IPS DF 19.7 (cell line): ENCODE results near the gene HTR2B.
"Not testable (repeated sequence)": the region's sequence is repeated elsewhere in the genome, so short reads cannot be mapped to it uniquely, and the experiment has no call there.

ENCODE experiments used
- DNase-seq: peaks from one replicate; pipeline ENCODE4 v3.0.0-alpha.2; 2013; ENCODE audit warnings: low read depth, low spot score

The HTR2B gene

DNA sequence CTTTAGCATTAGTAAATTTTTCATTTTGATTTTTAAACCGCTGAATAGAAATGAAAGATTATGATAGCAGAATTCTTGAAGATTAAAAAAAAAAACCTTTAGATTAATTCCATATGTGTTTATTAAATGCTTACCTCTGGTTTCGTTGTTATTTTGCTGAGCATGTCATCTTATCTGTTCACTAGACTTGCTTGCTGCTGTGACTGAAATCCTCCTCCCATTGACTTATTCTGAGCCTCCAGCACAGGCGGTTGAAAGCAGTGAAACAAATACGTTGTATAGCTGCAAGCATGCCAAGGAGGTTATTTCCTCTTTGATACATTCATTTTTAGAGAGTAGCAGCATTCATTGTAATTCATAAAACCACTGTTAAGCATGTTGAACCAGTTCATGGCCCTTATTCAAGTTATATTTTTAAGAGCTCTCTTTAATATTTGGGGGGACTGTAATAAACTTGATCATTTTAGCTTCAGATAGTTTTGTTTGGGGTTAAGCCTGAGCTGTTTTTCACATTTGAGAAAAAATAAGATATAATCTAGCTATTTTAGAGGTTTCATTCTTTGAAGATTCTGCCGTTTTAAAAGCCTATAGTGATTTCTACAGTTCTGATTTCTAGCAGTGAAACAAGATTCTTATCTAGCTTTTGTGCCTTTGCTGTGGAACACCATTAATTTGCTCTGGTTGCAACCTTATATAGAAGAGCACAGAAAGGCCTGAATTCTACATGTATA lies at the start of gene HTR2B:
Gene HTR2B (minus strand): TSS at position 205 of the 731 bp plus-strand sequence. CDS start 1,278 bp downstream, outside the sequence.
- no peak for DNase-seq

DNA sequence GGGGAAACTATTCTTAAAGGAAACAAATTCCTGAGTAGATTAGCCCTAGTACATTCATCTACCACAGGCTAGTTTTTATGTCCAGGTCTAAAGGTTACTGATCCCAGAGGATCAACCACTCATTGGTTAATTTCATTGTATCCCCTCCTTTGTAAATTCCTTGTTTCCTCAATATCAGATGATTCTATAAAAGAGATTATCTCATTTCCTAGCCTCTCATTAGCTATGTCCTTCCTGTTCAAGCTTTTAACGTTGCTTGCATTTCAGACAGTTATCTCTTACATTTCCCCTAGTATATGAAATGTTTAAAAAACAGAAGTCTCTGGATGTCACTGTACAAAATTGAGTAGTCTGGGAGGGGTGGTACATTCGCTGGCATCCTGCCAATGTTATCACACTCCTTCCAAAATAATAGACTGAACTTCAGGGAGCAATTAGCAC lies 49.4 kb upstream of the HTR2B start:
- no peak for DNase-seq

DNA sequence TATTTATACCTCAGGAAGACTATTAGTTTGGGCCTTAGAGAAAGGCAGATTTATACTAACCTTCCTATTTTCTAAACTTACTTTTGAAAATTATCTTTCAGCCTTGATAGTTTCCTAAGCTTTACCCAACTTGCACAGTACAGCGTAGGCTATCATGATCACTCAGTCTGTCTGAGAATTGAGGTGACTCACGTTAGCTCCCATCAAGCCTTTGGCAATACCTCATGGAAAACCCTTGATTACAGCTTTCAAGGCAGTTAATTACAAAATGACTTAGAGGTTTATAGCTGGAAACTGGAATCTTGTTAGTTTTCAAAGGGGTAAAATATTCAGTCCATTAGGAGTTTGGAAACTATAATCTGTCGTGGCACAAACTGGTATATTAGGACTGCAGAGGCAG lies 47.2 kb upstream of the HTR2B start:
- DNase-seq = no peak

DNA sequence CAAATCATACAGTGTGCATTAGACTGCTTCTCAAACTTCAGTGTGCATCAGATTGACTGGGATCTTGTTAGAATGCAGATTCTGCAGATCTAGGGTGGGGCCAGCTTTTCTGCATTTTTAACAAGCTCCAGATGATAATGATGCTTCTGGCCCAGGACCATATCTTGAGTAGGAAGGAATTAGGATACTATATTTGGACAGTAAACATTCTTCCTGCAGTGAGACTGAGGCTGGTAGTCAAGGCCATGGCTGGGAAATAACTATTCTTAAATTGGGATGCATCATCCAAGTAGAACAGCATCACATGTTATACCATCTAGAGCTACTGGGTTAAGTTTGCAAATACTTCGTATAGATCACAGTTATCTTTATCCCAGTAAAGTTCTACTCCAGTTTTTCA lies 45.2 kb upstream of the HTR2B start:
- no peak for DNase-seq

DNA sequence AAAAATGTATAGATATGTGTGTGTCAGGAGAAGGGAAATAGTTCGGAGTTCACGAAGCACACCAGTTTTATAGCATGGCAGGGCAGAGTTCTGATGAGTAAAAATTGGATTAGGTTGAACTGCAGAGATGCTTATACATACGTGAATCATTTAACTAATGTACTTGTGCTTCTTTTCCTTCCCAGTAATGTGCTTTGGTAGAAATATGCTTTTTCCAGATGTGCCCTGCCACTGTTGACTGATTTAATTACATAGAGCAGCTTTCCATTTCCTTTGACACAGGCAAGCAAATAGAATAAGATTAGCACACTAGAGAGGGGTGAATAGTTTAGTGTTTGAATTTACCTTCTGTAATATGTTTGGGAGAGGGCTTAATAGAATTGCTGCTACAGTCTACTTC lies 44.6 kb upstream of the HTR2B start:
- no peak for DNase-seq

DNA sequence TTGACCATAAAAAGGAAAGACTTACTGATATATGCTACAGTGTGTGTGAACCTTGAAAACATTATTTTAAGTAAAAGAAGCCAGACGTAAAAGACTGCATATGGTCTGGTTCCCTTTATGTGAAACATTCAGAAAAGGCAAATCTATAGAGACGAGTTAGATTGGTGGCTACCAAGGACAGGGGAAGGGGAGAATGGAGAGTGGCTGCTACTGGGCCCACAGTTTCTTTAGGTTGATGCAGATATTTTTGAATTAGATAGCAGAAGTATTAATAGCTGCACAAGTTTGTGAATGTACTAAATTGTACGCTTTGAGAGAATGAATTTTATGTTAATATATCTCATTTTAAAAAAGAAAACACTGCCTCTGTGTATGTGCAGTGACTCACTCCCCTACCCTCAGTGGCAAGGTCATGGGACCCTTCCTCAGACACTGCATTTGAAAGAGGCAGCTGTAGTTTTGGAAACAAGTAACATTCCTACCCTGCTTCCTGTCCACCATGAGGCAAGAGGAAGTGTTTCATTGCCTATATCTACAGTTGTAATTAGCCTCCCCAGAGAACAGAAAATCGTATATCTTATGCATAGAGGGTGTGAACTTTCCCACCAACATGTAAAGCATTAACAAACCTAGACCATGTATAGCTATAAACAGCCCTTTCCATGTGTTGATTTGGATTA lies 43.8 kb upstream of the HTR2B start:
- DNase-seq = no peak

DNA sequence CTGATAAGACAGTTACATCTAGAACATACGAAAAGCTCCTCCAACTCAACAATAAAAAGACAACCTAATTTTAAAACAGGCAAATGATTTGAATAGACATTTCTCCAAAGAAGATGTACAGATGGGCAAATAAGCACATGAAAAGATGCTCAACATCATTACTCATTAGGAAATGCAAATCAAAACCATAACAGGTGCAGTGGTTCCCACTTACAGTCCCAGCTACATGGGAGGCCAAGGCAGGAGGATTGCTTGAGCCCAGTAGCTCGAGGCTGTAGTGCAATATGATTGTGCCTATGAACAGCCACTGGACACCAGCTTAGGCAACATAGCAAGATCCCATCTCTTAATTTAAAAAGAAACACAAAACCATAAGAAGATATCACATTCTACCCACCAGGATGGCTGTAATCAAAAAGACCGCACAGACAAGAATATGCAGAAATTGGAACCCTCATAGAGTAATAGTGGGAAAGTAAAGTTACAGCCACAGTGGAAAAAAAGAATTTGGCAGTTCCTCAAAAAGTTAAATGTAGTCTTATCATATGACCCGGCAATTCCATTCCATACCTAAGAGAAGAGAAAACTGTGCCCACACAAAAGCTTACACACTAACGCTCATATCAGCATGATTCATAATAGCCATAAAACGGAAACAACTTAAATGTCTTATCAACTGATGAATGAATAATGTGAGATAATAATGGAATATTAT lies 43.1 kb upstream of the HTR2B start:
- DNase-seq = no peak

DNA sequence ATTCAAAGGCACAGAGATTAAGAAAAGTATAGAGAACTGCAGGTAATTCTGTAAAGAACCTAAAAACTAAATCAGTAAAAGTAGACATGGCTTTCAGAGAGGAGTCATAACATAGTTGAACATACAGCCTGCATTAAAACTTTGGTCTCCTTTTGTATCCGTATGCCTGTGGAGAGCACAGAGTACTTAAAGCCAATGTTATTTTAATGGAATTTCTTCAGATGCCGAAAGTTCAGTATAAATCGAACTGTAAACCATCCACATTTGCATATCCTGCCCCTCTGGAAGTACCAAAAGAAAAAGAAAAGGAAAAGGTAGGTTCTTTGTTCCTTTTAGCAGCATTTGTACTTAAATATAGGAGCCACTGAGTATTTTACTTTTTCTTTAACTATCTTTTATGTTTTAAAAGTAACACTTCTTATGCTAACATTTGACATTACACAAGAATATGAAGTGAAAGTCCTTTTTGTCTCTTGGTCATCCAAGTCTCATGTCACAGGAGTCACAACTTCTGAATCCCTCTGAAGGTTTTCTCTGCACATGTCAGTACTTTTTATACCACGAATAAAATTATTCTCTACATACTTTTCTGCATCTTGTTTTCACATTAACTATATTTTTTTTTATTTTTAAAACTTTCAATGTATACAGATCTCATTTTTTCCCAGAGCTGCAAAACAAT lies 38.7 kb upstream of the HTR2B start:
- no peak for DNase-seq

DNA sequence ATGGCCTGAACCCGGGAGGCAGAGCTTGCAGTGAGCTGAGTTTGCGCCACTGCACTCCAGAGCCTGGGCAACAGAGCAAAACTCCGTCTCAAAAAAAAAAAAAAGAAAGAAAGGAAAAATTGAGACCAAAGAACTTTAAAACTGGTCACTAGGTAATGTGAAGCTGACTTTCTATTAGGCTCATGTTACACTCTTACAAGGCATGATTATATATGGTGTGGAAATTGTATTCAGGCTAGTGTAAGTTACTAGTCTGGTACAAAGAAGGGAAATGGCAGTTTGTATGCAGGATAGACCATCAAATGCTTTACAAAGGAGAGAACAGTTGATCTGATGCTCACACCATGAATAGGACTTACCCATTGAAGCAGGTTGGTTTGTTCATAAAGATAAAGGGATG lies 38.2 kb upstream of the HTR2B start:
- DNase-seq = no peak

DNA sequence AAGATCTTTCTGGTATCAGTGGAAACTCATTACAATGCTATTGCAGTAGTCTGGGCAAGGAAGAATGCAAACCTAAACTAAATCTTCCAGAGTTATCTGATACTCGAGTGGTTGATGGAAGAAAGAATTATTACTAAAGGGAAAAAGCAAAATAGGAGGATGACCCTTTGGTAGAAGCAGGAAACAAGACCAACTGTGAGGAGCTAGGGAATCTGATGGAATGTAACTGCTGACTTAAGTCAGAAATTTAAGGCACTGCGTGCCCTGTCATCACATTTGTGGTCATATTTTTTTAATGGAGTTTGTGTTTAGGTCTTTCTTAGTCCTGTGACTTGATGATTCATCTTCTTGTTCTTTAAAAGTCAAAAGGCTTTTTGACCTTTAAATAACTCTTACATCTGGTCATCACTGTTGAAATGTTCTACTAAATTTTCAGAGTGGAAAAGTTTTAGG lies 37.1 kb upstream of the HTR2B start:
- DNase-seq = no peak

DNA sequence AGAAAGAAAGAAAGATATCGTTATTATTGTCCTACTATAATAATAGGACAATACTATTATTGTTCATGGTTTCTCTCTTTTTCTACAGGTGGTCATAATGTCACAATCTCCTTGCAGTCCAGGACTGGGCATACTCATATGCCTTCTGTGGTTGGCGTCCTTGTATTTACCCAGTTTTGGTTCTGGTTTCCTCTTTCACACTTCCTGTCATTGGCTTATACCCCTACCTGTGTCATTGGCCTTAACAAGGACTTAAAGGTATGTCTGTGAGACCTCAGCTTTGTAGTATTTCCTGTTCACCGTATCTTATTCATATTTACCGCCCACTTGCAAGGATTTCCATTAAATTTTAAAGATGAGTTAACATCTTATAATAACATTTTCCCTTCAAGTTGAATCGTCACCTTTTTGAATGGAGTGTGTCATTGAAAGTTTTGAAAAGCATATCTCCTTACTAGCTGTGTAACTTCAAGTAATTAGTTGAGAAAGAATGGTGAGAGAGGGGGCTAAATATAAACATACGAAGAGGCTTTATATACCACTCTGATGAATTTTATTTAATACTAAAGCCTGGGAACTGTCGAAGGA lies 36.5 kb upstream of the HTR2B start:
- no peak for DNase-seq

DNA sequence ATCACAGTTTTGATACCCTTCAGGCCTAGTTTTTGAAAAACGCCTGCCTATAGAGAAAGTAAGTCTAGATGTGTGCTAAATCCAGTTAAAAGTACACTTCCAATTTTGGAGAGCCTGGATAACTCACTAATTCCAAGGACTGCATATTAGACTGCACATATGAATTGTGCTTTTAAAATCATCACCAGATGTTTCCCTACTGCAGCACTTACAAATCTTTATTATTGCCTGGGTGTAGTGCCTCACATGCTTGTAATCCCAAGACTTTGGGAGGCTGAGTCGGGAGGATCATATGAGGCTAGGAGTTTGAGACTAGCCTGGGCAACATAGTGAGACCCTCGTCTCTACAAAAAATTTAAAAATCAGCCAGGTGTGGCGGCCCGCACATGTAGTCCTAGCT lies 35.9 kb upstream of the HTR2B start:
- no peak for DNase-seq

DNA sequence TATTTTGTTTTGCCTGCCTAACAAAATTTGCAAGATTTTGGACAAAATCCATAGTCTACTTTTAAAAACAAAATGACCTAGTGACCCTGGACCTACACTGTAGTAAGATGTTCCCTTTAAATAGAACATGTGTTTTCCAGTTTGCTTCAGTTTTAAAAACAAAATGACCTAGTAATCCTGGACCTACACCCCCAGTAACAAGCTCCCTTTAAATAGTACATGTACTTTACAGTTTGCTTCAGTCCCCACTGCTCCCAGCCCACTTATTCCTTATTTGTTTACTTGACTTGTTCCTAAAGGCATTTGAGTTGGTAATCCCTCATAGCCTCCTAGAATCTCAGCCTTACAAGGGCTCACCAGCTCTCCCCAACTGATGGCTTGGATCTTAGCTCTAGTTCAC lies 34.5 kb upstream of the HTR2B start:
- no peak for DNase-seq

DNA sequence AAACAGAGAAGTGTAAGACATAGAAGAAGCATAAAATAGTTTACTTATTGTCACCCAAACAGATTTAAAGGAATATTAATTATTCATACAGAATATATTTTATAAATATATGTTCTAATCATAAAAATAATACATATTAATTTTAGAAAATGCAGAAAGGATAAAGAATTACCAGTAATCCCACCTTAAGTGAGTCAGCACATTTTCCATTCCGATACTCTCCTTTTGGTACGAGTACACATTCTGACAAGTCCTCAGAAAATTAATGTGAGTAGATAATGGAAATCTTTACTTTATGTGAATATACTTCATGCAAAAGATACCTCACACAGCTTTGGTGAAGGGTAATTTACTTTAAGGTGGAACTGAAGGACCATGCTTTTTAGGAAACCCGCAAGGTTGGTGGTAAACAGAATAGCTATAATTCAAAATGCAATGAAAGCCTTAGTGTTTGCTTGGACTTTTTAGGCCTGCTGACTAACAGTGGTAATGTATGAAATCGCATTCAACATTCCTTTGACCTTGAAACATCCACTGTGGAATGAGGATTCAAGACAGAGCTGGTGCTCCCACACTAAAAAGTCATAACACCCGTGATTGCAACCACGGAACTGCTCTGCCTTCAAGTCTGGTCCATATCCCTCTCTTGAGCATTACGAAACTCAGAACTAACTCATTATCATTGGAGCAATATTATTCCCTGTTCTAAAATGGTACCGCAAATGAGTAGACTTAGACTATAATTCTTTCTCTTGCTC lies 28.1 kb upstream of the HTR2B start:
- no peak for DNase-seq

DNA sequence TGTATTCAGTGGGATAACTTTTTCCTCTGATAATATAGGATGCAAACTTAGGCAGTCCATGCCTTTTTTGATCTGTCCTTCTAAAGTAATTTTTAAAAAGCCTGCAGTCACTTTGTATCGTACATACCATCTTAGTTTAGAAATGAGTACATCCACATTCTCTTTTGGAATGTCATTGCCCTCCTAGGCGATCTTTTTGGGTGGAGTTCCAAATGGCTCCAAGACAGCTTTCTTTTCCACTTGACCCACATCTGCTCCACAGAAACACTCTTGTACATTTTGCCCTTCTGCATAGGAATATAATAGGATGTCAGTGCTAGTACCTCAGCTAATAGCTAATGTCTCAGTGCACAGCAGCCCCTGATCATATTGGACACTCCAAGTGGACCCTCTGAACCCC lies 21.8 kb upstream of the HTR2B start:
- no peak for DNase-seq

DNA sequence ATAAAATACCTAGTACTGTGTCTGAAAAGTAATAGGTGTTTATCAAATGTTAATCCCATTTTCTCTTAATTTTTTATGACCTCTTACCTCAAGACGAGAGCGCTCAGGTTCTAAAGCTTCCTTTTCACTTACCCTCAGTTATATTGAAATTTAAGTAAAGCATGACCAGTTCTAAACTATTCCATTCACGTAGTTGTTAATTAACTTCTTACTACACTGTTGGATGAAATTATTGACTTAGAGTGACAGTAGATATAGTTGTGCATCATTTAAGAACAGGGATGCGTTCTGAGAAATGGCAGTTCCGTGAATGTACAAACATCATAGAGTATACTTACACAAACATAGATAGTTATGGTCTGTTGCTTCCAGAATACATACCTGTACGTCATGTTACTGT lies 20.1 kb upstream of the HTR2B start:
- no peak for DNase-seq

DNA sequence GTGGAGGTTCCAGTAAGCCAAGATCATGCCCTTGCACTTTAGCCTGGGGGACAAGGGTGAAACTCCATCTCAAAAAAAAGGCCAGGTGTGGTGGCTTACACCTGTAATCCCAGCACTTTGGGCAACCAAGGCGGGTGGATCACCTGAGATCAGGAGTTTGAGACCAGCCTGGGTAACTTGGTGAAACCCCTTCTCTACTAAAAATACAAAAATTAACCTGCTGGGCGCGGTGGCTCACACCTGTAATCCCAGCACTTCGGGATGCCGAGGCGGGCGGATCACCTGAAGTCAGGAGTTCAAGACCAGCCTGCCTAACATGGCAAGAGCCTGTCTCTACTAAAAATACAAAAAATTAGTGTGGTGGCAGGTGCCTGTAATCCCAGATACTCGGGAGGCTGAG lies 16.0 kb upstream of the HTR2B start:
- DNase-seq = not testable (repeated sequence)

DNA sequence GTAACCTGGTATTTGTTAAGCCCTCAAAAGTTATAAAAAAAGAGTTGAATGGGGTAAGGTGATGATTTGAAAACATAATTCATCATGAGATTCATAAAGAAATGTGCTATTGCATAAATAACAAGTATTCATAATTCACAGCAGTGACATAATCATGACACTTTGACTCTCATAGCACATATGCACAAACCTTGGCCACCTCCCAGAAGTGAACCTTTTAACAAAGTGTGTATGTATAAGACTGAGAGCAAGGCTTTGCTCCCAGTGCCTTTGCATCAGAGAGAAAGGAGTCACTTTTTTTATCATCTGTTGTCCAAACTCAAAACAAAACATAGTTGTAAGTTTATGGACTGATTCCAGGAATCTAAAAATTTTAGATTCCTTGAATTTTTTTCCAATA lies 15.0 kb upstream of the HTR2B start:
- no peak for DNase-seq

DNA sequence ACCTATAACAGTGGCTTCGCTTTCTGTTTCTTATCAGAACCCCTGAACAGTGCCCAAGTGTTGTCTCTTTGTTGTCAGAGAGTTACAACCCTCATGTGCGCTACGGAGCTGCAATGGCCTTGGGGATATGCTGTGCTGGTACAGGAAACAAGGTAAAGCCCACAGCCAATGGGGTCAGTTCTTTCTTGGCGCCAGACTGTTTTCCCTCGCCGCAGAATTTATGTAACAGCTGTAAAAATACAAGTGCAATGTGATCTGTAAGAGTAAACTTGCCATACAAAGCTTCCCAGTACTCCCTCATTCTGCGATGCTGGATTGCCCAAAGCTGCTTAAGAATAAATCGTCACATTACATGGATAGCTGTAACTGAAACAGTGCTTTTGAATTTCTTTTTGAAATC lies 13.9 kb upstream of the HTR2B start:
- no peak for DNase-seq

DNA sequence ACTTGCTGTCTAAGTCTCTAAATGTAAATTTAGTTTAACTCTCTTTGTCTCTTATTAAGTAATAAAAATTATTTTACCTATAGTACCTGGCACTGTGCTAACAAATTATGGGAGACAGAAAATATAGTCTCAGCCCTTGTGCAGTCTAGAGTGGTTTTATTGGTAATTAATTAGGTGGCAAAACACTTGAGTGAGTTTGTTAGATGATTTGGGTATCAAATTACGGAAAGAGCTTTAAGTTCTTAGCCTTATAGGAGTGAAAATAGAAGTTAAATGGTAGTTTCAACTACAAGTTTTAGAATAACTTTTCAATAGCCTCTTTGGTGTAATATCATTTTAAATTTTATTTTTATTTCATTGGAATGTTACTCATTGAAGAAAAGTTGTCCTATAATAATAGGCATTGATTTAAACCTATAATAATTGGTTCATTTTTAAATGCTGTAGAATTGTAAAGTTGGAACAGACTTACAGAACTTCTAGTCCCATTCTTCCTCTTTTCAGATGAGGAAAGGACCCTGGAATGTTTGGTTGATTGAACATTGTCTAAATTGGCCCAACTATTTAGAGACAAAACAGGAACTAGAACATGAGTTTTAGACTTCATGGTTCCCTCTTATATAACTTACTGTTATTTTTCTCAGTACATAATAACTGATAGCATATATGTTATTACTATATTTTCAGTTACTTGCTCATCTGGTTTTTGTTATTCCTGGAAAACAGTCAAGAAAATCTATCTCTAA lies 10.2 kb upstream of the HTR2B start:
- no peak for DNase-seq
